HG03457 (cell line): ENCODE data around the gene SERF2.
A peak's percentile ranks its signal among the peaks of the same experiment; 100 is the strongest.
"Not testable (repeated sequence)": the region's sequence is repeated elsewhere in the genome, so short reads cannot be mapped to it uniquely, and the experiment has no call there.

ENCODE experiments used
- ATAC-seq: cut with Tn5 transposase; IDR thresholded peaks from one replicate; pipeline ENCODE4 v1.9.1; 2021; ENCODE audit warnings: moderate number of reproducible peaks; ENCODE audit not compliant: unreplicated experiment

SERF2 gene

GRCh38 chr15:43791993-43792760, at the start of gene SERF2:
Gene SERF2, plus strand, starts transcription at chr15:43792320. Its CDS starts 57 bp downstream, at chr15:43792377.
- peak; percentile 81 for ATAC-seq

GRCh38 chr15:43746245-43746902, 45.7 kb upstream of the SERF2 start, which contains the start of gene PDIA3:
Gene PDIA3, plus strand, starts transcription at chr15:43746438. Its CDS starts 102 bp downstream, at chr15:43746540.
- ATAC-seq, result peak; percentile 51

- ATAC-seq, result not testable (repeated sequence)
These were observed 45.2 kb upstream of the SERF2 start for GRCh38 chr15:43746903-43747309.

- ATAC-seq, result no peak
These were observed 43.7 kb upstream of the SERF2 start for GRCh38 chr15:43748376-43748775.

- no peak for ATAC-seq
These were observed 42.3 kb upstream of the SERF2 start for GRCh38 chr15:43749690-43750345.

GRCh38 chr15:43751885-43752284, 40.2 kb upstream of the SERF2 start:
- no peak for ATAC-seq

GRCh38 chr15:43762824-43763223, 29.3 kb upstream of the SERF2 start:
- ATAC-seq, result no peak

GRCh38 chr15:43763819-43764446, 28.2 kb upstream of the SERF2 start:
- no peak for ATAC-seq

GRCh38 chr15:43769584-43770228, 22.4 kb upstream of the SERF2 start:
- ATAC-seq, result no peak

- ATAC-seq, result no peak
These were observed 20.3 kb upstream of the SERF2 start for GRCh38 chr15:43771816-43772215.

GRCh38 chr15:43772624-43773023, 19.5 kb upstream of the SERF2 start:
- no peak for ATAC-seq

- no peak for ATAC-seq
These were observed 18.1 kb upstream of the SERF2 start for GRCh38 chr15:43774062-43774461.

GRCh38 chr15:43775411-43775965, 16.6 kb upstream of the SERF2 start:
- no peak for ATAC-seq

GRCh38 chr15:43776101-43776717, 15.9 kb upstream of the SERF2 start:
- peak; percentile 57 for ATAC-seq

GRCh38 chr15:43776718-43777266, 15.3 kb upstream of the SERF2 start, which contains the start of gene ELL3:
Gene ELL3, minus strand, starts transcription at chr15:43776966. Its CDS starts 65 bp downstream, at chr15:43776901.
- ATAC-seq, result peak; percentile 25

- peak; percentile 43 for ATAC-seq
These were observed 14.7 kb upstream of the SERF2 start for GRCh38 chr15:43777267-43777914.

GRCh38 chr15:43779016-43779415, 13.1 kb upstream of the SERF2 start:
- ATAC-seq, result no peak

GRCh38 chr15:43789409-43789808, 2.7 kb upstream of the SERF2 start:
- no peak for ATAC-seq
